ENCODE data around the gene RABGEF1. TPM values are rescaled to one million over a fixed set of nuclear protein-coding genes. Genes with fewer than 3 reads are reported as not detected.

RABGEF1 gene
- total RNA-seq, 1 donor from 2014 or later, result 21.8 TPM

DNA sequence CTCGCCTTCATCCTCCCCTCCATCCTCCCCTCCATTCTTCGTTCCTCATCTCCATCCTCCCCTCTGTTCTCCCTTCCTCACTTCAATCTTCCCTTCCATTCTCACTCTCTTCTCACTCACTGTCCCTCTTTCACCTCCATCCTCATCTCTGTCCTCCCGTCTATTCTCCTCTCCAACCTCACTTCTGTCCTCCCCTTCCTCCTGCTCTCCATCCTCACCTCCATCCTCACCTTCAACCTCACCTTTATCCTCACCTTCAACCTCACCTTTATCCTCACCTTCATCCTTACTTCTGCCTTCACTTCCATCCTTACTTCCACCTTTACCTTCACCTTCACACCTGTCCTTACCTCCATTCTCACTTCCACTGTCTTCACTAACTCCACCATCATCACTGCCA is 11.3 kb upstream of the RABGEF1 start:
- no peak for DNase-seq (ENCODE audit: low spot score in 2 of 2, unreplicated experiment in 2 of 2)
- Mint-ChIP-seq H3K4me1 (no peaks in the 10 kb centered on the region), H3K27me3 (ENCODE audit: low read depth) (no peaks in the 10 kb centered on the region), H3K27ac (no peak overlapping the region), H3K36me3 (peaks cover 33% of the 10 kb centered on the region), H3K9me3 (peaks cover 13% of the 10 kb centered on the region), H3K4me3 (no peak overlapping the region)
- TF ChIP-seq, protein P1, sequence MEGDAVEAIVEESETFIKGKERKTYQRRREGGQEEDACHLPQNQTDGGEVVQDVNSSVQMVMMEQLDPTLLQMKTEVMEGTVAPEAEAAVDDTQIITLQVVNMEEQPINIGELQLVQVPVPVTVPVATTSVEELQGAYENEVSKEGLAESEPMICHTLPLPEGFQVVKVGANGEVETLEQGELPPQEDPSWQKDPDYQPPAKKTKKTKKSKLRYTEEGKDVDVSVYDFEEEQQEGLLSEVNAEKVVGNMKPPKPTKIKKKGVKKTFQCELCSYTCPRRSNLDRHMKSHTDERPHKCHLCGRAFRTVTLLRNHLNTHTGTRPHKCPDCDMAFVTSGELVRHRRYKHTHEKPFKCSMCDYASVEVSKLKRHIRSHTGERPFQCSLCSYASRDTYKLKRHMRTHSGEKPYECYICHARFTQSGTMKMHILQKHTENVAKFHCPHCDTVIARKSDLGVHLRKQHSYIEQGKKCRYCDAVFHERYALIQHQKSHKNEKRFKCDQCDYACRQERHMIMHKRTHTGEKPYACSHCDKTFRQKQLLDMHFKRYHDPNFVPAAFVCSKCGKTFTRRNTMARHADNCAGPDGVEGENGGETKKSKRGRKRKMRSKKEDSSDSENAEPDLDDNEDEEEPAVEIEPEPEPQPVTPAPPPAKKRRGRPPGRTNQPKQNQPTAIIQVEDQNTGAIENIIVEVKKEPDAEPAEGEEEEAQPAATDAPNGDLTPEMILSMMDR (IDR thresholded peaks at IDR 0.05; ENCODE audit: unreplicated experiment), result no peak

DNA sequence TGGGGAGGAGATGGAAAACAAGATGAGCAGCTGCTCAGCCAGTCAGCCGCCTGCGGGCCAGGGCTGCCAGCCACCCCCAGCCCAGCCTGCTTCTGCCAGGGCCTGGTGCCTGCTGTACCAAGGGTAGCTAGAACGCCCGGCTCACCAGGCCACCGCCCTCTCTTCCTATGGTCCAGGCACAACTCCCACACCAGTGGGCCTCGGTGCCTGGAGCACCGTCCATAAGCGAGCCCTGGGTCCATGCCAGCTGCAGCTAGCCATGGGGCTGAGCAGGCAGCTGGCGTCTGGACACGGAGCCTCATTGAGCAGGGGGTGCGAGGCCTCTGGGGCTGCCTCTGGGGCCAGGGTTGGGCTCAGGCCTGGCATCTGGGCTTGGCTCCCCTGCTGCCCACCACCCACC is 8.5 kb upstream of the RABGEF1 start:
- no peak overlapping the region for H3K27ac Mint-ChIP-seq

DNA sequence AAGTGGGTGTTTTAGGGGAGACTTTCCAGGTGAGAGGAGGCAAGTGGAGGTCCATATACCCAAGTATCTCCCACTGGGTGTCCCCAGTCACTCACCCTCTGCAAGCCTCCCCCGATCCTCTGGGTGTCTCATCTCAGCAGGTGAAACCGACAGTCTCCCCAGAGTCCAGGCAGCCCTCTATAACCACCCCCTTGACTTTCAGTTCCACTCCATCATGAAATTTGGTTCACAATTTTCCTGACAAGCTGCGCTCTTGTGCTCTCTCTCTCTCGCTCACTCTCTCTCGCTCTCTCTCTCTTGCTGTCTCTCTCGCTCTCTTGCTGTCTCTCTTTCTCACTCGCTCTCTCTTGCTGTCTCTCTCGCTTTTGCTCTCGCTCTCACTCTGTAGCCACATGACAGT is 8.1 kb upstream of the RABGEF1 start:
- Mint-ChIP-seq H3K4me1 (no peaks in the 10 kb centered on the region), H3K4me3 (no peak overlapping the region), H3K36me3 (peaks cover 44% of the 10 kb centered on the region), H3K9me3 (peaks cover 13% of the 10 kb centered on the region), H3K27me3 (ENCODE audit: low read depth) (no peaks in the 10 kb centered on the region), H3K27ac (peak overlapping the region; percentile 35)
- TF ChIP-seq, protein P1 (IDR thresholded peaks at IDR 0.05; ENCODE audit: unreplicated experiment), result no peak
- DNase-seq (ENCODE audit: low spot score in 2 of 2, unreplicated experiment in 2 of 2), result no peak

More for the DNA sequence above, 8.5 kb upstream of the RABGEF1 start:
- peaks cover 41% of the 10 kb centered on the region for H3K36me3 Mint-ChIP-seq
- H3K27me3 Mint-ChIP-seq (ENCODE audit: low read depth), result no peaks in the 10 kb centered on the region
- H3K9me3 Mint-ChIP-seq, result peaks cover 13% of the 10 kb centered on the region
- H3K4me3 Mint-ChIP-seq, result no peak overlapping the region
- TF ChIP-seq, protein P1 (IDR thresholded peaks at IDR 0.05; ENCODE audit: unreplicated experiment), result no peak
- no peak for DNase-seq (ENCODE audit: low spot score in 2 of 2, unreplicated experiment in 2 of 2)
- H3K4me1 Mint-ChIP-seq, result no peaks in the 10 kb centered on the region

GRCh38 chr7:66734006-66734405 is 6.5 kb upstream of the RABGEF1 start:
- Mint-ChIP-seq H3K4me1 (peaks cover 2% of the 10 kb centered on the region), H3K4me3 (no peak overlapping the region), H3K27me3 (ENCODE audit: low read depth) (no peaks in the 10 kb centered on the region), H3K9me3 (peaks cover 13% of the 10 kb centered on the region), H3K36me3 (peaks cover 32% of the 10 kb centered on the region), H3K27ac (no peak overlapping the region)
- TF ChIP-seq, protein P1 (IDR thresholded peaks at IDR 0.05; ENCODE audit: unreplicated experiment), result no peak
- DNase-seq (ENCODE audit: low spot score in 2 of 2, unreplicated experiment in 2 of 2), result no peak

GRCh38 chr7:66735154-66735553 is 5.4 kb upstream of the RABGEF1 start:
- DNase-seq (ENCODE audit: low spot score in 2 of 2, unreplicated experiment in 2 of 2), result no peak
- Mint-ChIP-seq H3K27ac (no peak overlapping the region), H3K9me3 (peaks cover 13% of the 10 kb centered on the region), H3K27me3 (ENCODE audit: low read depth) (no peaks in the 10 kb centered on the region), H3K4me3 (no peak overlapping the region), H3K36me3 (peaks cover 24% of the 10 kb centered on the region), H3K4me1 (peaks cover 8% of the 10 kb centered on the region)
- TF ChIP-seq, protein P1 (IDR thresholded peaks at IDR 0.05; ENCODE audit: unreplicated experiment), result no peak

GRCh38 chr7:66735850-66736249 is 4.7 kb upstream of the RABGEF1 start:
- no peak overlapping the region for H3K4me3 Mint-ChIP-seq
- H3K9me3 Mint-ChIP-seq, result peaks cover 13% of the 10 kb centered on the region
- peaks cover 8% of the 10 kb centered on the region for H3K4me1 Mint-ChIP-seq
- H3K36me3 Mint-ChIP-seq, result peaks cover 24% of the 10 kb centered on the region
- no peak overlapping the region for H3K27ac Mint-ChIP-seq
- H3K27me3 Mint-ChIP-seq (ENCODE audit: low read depth), result no peaks in the 10 kb centered on the region
- TF ChIP-seq, protein P1 (IDR thresholded peaks at IDR 0.05; ENCODE audit: unreplicated experiment), result no peak
- DNase-seq (ENCODE audit: low spot score in 2 of 2, unreplicated experiment in 2 of 2), result no peak
